Sigmoid colon (tissue), 4 donors: ENCODE measurements around the gene CCNY.

ENCODE experiments used
- EP300 ChIP-seq, 4 donors: sonication (generic); formaldehyde crosslinking; IDR thresholded peaks; one replicate each; pipeline ENCODE4 v1.6.1; 2017; ENCODE audit warnings: antibody characterized with exemption in 4 of 4
- POLR2A ChIP-seq, 2 donors: fragments of 450-650 bp; IDR thresholded peaks; one replicate each; pipeline ENCODE4 v1.6.1; 2016; ENCODE audit warnings: antibody characterized with exemption in 2 of 2, mild to moderate bottlenecking in 2 of 2, moderate library complexity in 2 of 2
- POLR2AphosphoS5 ChIP-seq, 4 donors: sonication (generic); formaldehyde crosslinking; IDR thresholded peaks; one replicate each; pipeline ENCODE4 v1.6.1; 2017; ENCODE audit warnings: antibody characterized with exemption in 4 of 4
- TF ChIP-seq, protein P1 (sequence below), 4 experiments: fragments of 450-650 bp in 3 of 4; fragments of 200-600 bp in 1 of 4; IDR thresholded peaks; one replicate each; pipeline ENCODE4 v1.5.1; 2016 to 2019; ENCODE audit warnings: antibody characterized with exemption in 4 of 4, mild to moderate bottlenecking in 3 of 4, moderate library complexity in 2 of 4

DNA sequence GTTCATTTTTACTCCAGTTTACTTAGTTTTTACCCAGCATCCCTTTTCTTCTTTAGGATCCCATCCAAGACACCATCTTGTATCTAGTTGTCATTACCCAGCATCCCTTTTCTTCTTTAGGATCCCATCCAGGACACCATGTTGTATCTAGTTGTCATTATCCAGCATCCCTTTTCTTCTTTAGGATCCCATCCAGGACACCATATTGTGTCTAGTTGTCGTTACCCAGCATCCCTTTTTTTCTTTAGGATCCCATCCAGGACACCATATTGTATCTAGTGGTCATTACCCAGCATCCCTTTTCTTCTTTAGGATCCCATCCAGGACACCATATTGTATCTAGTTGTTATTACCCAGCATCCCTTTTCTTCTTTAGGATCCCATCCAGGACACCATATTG, 205.4 kb downstream of the CCNY start:
- TF ChIP-seq, protein P1, sequence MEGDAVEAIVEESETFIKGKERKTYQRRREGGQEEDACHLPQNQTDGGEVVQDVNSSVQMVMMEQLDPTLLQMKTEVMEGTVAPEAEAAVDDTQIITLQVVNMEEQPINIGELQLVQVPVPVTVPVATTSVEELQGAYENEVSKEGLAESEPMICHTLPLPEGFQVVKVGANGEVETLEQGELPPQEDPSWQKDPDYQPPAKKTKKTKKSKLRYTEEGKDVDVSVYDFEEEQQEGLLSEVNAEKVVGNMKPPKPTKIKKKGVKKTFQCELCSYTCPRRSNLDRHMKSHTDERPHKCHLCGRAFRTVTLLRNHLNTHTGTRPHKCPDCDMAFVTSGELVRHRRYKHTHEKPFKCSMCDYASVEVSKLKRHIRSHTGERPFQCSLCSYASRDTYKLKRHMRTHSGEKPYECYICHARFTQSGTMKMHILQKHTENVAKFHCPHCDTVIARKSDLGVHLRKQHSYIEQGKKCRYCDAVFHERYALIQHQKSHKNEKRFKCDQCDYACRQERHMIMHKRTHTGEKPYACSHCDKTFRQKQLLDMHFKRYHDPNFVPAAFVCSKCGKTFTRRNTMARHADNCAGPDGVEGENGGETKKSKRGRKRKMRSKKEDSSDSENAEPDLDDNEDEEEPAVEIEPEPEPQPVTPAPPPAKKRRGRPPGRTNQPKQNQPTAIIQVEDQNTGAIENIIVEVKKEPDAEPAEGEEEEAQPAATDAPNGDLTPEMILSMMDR (IDR thresholded peaks at IDR 0.05), result no peak
- TF ChIP-seq EP300 (IDR thresholded peaks at IDR 0.05) (no peak), POLR2A (IDR thresholded peaks at IDR 0.05) (no peak), POLR2AphosphoS5 (IDR thresholded peaks at IDR 0.05) (no peak)
